GM12878 (cell line): ENCODE results near the gene UGGT1. TPM values are rescaled to one million over a fixed set of nuclear protein-coding genes. Genes with fewer than 3 reads are reported as not detected.

Source experiments
- ATAC-seq: fragments of 200-7000 bp; cut with Tn5 transposase; 3 replicates; pipeline ENCODE4 v1.9.1; 2020; ENCODE audit warnings: mild to moderate bottlenecking, moderate library complexity
- BruUV-seq: library from RNA; stranded (reverse); fragments of 400-500 nt; replicated peaks from 2 replicates; lab custom pipeline; 2021; lab: Mats Ljungman, UMichigan
- CTCF ChIA-PET: fragments of 300-600 bp; sonication (Branson Sonifier 250); formaldehyde crosslinking; extraction: SDS; loops from one replicate; lab custom pipeline; 2021; ENCODE audit warnings: inconsistent platforms; lab: Yijun Ruan, JAX
- POLR2A ChIA-PET: fragments of 350-600 bp; formaldehyde crosslinking; extraction: SDS; loops from one replicate; lab custom pipeline; 2021; ENCODE audit warnings: inconsistent platforms; lab: Charles Lee
- RAD21 ChIA-PET: fragments of 300-600 bp; sonication (Branson Sonifier 250); formaldehyde crosslinking; loops from one replicate; lab custom pipeline; 2023; ENCODE audit warnings: antibody characterized with exemption; ENCODE audit not compliant: unreplicated experiment; lab: Charles Lee
- SMC1A ChIA-PET: fragments of 300-600 bp; sonication (Branson Sonifier 250); formaldehyde crosslinking; loops from one replicate; lab custom pipeline; 2023; ENCODE audit not compliant: unreplicated experiment, uncharacterized antibody; lab: Charles Lee
- DNase-seq: peaks from one replicate; pipeline ENCODE4 v3.0.0-alpha.2; 2011; ENCODE audit warnings: low read depth, low spot score
- FAIRE-seq: peaks from 3 replicates; lab custom pipeline; 2011; peaks lifted over from hg19 to GRCh38; lab: Jason Lieb, UNC
- H2AFZ ChIP-seq: 2 replicates; pipeline ENCODE4 v1.6.0; 2011; ENCODE audit warnings: low read depth, low read length, control low read depth; ENCODE audit not compliant: control insufficient read depth
- H3K27ac ChIP-seq: 2 replicates; pipeline ENCODE4 v1.5.1; 2011; ENCODE audit warnings: control low read depth; ENCODE audit not compliant: control insufficient read depth, insufficient read depth
- H3K27me3 ChIP-seq, 2 experiments: replicated peaks in 1 of 2; 2 replicates each; pipeline versions ENCODE4 v1.6.0 to v1.6.1; 2011; ENCODE audit warnings: low read length in 1 of 2; ENCODE audit not compliant: control insufficient read depth in 2 of 2, insufficient read depth in 2 of 2
- H3K36me3 ChIP-seq, 2 experiments: 2 replicates each; pipeline ENCODE4 v1.5.1; 2011; ENCODE audit warnings: low read length in 1 of 2; ENCODE audit not compliant: control insufficient read depth in 2 of 2, insufficient read depth in 2 of 2
- H3K4me1 ChIP-seq: 2 replicates; pipeline ENCODE4 v1.6.1; 2011; ENCODE audit warnings: mild to moderate bottlenecking, low read length, moderate library complexity, mixed read lengths; ENCODE audit not compliant: control insufficient read depth, insufficient read depth
- H3K4me2 ChIP-seq: 2 replicates; pipeline ENCODE4 v1.6.0; 2011; ENCODE audit warnings: control low read depth; ENCODE audit not compliant: control insufficient read depth, insufficient read depth
- H3K4me3 ChIP-seq: fragments of 200-600 bp; sonication (generic); 2 replicates; pipeline ENCODE4 v1.5.1; 2016
- H3K79me2 ChIP-seq: 2 replicates; pipeline ENCODE4 v1.6.0; 2011; ENCODE audit warnings: low read length; ENCODE audit not compliant: control insufficient read depth, insufficient read depth
- H3K9ac ChIP-seq: 2 replicates; pipeline ENCODE4 v1.8.0; 2011; ENCODE audit warnings: low read length, control low read depth, mixed read lengths; ENCODE audit not compliant: control insufficient read depth, insufficient read depth
- H3K9me3 ChIP-seq: replicated peaks from 3 replicates; pipeline ENCODE4 v1.5.1; 2011; ENCODE audit warnings: mild to moderate bottlenecking, low read length; ENCODE audit not compliant: control insufficient read depth, insufficient read depth
- H4K20me1 ChIP-seq: 2 replicates; pipeline ENCODE4 v1.6.0; 2011; ENCODE audit not compliant: control insufficient read depth, insufficient read depth
- CHD4 ChIP-seq: fragments of 200-600 bp; sonication (generic); IDR thresholded peaks from 2 replicates; pipeline ENCODE4 v1.6.1; 2016; ENCODE audit warnings: mild to moderate bottlenecking
- DPF2 ChIP-seq: fragments of 450-650 bp; IDR thresholded peaks from 2 replicates; pipeline ENCODE4 v1.6.1; 2017; ENCODE audit warnings: mild to moderate bottlenecking
- HDGF ChIP-seq: fragments of 450-650 bp; IDR thresholded peaks from 2 replicates; pipeline ENCODE4 v1.6.1; 2016; ENCODE audit warnings: antibody characterized with exemption
- MAX ChIP-seq: IDR thresholded peaks from 2 replicates; pipeline ENCODE4 v1.6.1; 2012; ENCODE audit warnings: low read depth, low read length, improper control_type of control experiment
- MYB ChIP-seq: fragments of 150-350 bp; IDR thresholded peaks from 2 replicates; pipeline ENCODE4 v1.6.1; 2014; ENCODE audit warnings: mild to moderate bottlenecking, low read depth, low read length, borderline replicate concordance
- NFYB ChIP-seq: IDR thresholded peaks from 2 replicates; pipeline ENCODE4 v1.6.1; 2011; ENCODE audit warnings: low read depth, mild to moderate bottlenecking, low read length, improper control_type of control experiment, moderate library complexity; ENCODE audit not compliant: insufficient read depth
- SMARCA5 ChIP-seq: fragments of 450-650 bp; IDR thresholded peaks from 2 replicates; pipeline ENCODE4 v1.6.1; 2017; ENCODE audit warnings: mild to moderate bottlenecking
- SREBF2 ChIP-seq: IDR thresholded peaks from 2 replicates; pipeline ENCODE4 v1.6.1; 2012; ENCODE audit warnings: mild to moderate bottlenecking, low read length
- STAT1 ChIP-seq: fragments of 450-650 bp; conservative IDR thresholded peaks from 2 replicates; pipeline ENCODE4 v1.6.1; 2014; ENCODE audit warnings: antibody characterized with exemption, mild to moderate bottlenecking
- WGBS: methylation state at CpG from one replicate; pipeline ENCODE4 v1.1.6; 2016; ENCODE audit warnings: low lambda C conversion rate; ENCODE audit not compliant: insufficient replicate concordance, insufficient coverage; ENCODE audit errors: missing lambda C conversion rate; 5-methylcytosine and 5-hydroxymethylcytosine counted together
- in situ Hi-C: fragments of 300-500 bp; cut with MboI; formaldehyde crosslinking; loops from 9 replicates; pipeline ENCODE4 v1.14.3; 2018; ENCODE audit warnings: mixed read lengths
- intact Hi-C: fragments of 100-400 bp; cut with micrococcal nuclease; formaldehyde crosslinking; loops from one replicate; pipeline ENCODE4 v1.14.2; 2022; ENCODE audit not compliant: unreplicated experiment
- polyA plus RNA-seq, 11 experiments: library from polyadenylated mRNA; depleted of rRNA in 4 of 11; unstranded in 6 of 11; stranded (reverse) in 5 of 11; fragments of >200 nt; fragmentation: Nextera tagmentation in 4 of 11; fragmentation: Illumina TruSeq in 1 of 11; extraction: Ambion mirVana in 4 of 11; extraction: Trizol in 1 of 11; gene quantifications; 1 replicate in 1 of 11; 2 replicates in 10 of 11; pipeline versions ENCODE4 v1.2.1 to v1.2.3, GENCODE V29; 2011 to 2016; ENCODE audit warnings: inconsistent platforms in 2 of 11, missing spikeins in 2 of 11, low read depth in 1 of 11
- total RNA-seq, 4 experiments: library from RNA; depleted of rRNA in 3 of 4; stranded (reverse); fragments of >200 nt in 3 of 4; fragmentation: Illumina TruSeq in 1 of 4; extraction: Trizol in 1 of 4; gene quantifications; 2 replicates each; pipeline versions ENCODE4 v1.2.1 to v1.2.3, GENCODE V29; 2013 to 2021

UGGT1 gene
- total and polyA plus RNA-seq, 10 of the 15 experiments (the other 5 are each of a cell fraction or from before 2014, with no cell fraction given) = 4.1 to 49.8 (median 28.5) TPM

GRCh38 chr2:128159437-128159836 lies 68.4 kb downstream of the UGGT1 start:
- no peaks in the 10 kb centered on the region for H3K79me2 ChIP-seq
- no peaks in the 10 kb centered on the region for H3K27me3 ChIP-seq
- H4K20me1 ChIP-seq = no peaks in the 10 kb centered on the region
- ATAC-seq = no peak
- in situ Hi-C loops = no loop called here
- WGBS = 84% methylated on average over 7 of the region's 7 CpGs
- CTCF ChIA-PET = interaction anchor here (0.7 kb wide), 1 partner anchor 17 kb away, joined by 3 read pairs; no protein-coding TSS in a partner anchor
- peaks cover 7 to 23% of the 10 kb centered on the region in 2 experiments for H3K36me3 ChIP-seq
- no TSS peak for BruUV-seq
- TF ChIP-seq MAX (no peak), NFYB (no peak), STAT1 (no peak), CHD4 (no peak), MYB (no peak), DPF2 (no peak), SMARCA5 (no peak), SREBF2 (no peak), HDGF (no peak)
- TF ChIP-seq, all 136 proteins: peak for 0
- Histone ChIP-seq H2AFZ (no peak overlapping the region), H3K4me2 (no peak overlapping the region), H3K9ac (no peak overlapping the region), H3K9me3 (no peaks in the 10 kb centered on the region), H3K27ac (no peak overlapping the region), H3K4me3 (no peak overlapping the region), H3K4me1 (no peaks in the 10 kb centered on the region)
- DNase-seq (no peak), FAIRE-seq (no peak)
- RAD21 ChIA-PET = no interaction called here
- intact Hi-C loops = no loop called here
- POLR2A ChIA-PET = interaction anchor here (0.6 kb wide), 1 partner anchor 992 kb away, joined by 3 read pairs; no protein-coding TSS in a partner anchor
- SMC1A ChIA-PET = no interaction called here
